ENCODE results near the gene TMEM14B.
"Not testable (repeated sequence)": the region's sequence is repeated elsewhere in the genome, so short reads cannot be mapped to it uniquely, and the experiment has no call there.

Gene TMEM14B

GRCh38 chr6:10747251-10747972, at the start of gene TMEM14B:
Gene TMEM14B, plus strand, starts transcription at chr6:10747805. Its CDS starts 1,441 bp downstream, at chr6:10749246.
- peak; percentile 99 to 100 (median 100) for DNase-seq (ENCODE audit: low read depth in 4 of 4, low spot score in 1 of 4)

GRCh38 chr6:10713962-10714361, 33.6 kb upstream of the TMEM14B start:
- DNase-seq (ENCODE audit: low read depth in 4 of 4, low spot score in 1 of 4): no peak

- DNase-seq (ENCODE audit: low read depth in 4 of 4, low spot score in 1 of 4): no peak
Observed at GRCh38 chr6:10719296-10719963, 28.2 kb upstream of the TMEM14B start.

- no peak for DNase-seq (ENCODE audit: low read depth in 4 of 4, low spot score in 1 of 4)
Observed at GRCh38 chr6:10719964-10720264, 27.7 kb upstream of the TMEM14B start.

- peak in 1 of 4 experiments; percentile 13 for DNase-seq (ENCODE audit: low read depth in 4 of 4, low spot score in 1 of 4)
Observed at GRCh38 chr6:10720265-10720959, 27.2 kb upstream of the TMEM14B start.

DNA sequence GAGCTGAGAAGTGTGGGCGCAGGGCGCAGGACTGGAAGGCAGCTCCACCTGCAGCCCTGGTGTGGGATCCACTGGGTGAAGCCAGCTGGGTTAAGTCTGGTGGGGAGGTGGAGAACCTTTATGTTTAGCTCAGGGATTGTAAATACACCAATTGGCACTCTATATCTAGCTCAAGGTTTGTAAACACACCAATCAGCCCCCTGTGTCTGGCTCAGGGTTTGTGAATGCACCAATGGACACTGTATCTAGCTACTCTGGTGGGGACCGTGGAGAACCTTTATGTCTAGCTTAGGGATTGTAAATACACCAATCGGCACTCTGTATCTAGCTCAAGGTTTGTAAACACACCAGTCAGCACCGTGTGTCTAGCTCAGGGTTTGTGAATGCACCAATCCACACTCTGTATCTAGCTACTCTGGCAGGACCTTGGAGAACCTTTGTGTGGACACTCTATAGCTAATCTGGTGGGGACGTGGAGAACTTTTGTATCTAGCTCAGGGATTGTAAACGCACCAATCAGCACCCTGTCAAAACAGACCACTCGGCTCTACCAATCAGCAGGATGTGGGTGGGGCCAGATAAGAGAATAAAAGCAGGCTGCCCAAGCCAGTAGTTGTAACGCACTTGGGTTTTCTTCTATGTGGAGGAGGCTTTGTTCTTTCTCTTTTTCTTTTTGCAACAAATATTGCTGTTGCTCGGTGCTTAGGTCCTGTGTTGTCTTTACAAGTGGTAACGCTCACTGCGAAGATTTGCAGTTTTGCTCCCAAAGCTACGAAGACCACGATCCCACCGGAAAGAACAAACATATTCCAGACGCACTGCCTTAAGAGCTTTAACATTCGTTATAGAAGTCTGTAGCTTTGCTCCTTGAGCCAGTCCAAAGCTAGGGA, 26.4 kb upstream of the TMEM14B start:
- DNase-seq (ENCODE audit: low read depth in 4 of 4, low spot score in 1 of 4): not testable (repeated sequence)

DNA sequence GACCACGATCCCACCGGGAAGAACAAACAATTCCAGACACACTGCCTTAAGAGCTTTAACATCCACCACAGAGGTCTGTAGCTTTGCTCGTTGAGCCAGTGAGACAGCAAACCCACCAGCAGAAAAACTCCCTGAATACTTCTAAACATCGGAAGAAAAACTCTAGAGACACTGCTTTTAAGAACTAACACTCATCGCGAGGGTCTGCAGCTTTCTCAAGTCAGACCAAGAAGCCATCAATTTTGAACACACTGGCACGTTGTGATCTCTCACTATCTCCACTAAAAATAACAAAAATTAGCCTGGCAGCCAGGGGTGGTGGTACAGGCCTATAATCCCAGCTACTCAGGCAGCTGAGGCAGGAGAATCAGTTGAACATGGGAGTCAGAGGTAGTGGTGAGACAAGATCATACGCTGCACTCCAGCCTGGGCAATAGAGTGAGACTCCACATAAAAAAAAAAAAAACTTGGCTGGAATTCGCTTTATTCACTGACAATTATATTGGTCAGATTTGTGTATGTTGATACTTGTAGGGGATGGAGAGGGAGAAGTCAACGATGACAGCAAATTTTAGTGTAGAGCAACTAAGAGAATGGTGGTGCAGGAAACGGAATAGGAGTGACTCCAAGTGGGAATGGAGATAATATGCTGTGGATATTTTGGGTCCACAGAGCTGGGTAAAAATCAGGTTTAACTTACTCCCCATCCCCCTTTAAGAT, 25.6 kb upstream of the TMEM14B start:
- DNase-seq (ENCODE audit: low read depth in 4 of 4, low spot score in 1 of 4): no peak

- DNase-seq (ENCODE audit: low read depth in 4 of 4, low spot score in 1 of 4): no peak
Observed at GRCh38 chr6:10722570-10722819, 25.1 kb upstream of the TMEM14B start.

- DNase-seq (ENCODE audit: low read depth in 4 of 4, low spot score in 1 of 4): peak; percentile 66 to 91 (median 76)
Observed at GRCh38 chr6:10722820-10723566, 24.6 kb upstream of the TMEM14B start, which contains the start of gene TMEM14C. Gene TMEM14C, plus strand, starts transcription at chr6:10723070. Its CDS starts 1,544 bp downstream, at chr6:10724614.

DNA sequence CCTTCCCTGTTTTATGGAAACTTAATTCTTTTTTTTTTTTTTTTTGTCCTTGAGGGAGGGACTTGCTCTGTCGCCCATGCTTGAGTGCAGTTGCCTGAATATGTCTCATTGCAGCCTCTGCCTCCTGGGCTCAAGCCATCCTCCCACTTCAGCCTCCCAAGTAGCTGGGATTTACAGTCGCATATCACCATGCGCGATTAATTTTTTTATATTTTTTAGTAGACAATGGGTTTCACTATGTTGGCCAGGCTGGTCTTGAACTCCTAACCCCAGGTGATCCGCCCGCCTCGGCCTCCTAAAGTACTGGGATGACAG, 24.1 kb upstream of the TMEM14B start:
- no peak for DNase-seq (ENCODE audit: low read depth in 4 of 4, low spot score in 1 of 4)

DNA sequence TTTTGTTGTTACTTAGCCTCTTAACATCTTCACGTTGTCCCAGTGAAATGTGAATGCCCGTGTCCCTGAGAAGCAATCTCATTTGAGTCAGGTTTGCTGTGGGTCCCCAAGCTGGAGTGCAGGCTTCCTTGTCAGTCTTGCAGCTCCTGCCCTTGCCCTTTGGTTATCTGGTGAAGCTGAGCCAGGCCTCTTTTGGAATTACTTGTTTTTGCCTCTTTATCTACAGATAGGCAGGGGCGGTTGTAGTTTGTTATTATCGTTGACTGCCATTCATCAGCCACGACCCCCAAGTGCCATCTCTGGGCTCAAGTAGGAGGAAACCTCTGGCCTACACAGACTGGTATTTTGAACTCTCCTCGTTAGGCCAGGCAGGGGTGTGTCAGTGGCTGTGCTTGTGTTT, 22.6 kb upstream of the TMEM14B start:
- DNase-seq (ENCODE audit: low read depth in 4 of 4, low spot score in 1 of 4): no peak

DNA sequence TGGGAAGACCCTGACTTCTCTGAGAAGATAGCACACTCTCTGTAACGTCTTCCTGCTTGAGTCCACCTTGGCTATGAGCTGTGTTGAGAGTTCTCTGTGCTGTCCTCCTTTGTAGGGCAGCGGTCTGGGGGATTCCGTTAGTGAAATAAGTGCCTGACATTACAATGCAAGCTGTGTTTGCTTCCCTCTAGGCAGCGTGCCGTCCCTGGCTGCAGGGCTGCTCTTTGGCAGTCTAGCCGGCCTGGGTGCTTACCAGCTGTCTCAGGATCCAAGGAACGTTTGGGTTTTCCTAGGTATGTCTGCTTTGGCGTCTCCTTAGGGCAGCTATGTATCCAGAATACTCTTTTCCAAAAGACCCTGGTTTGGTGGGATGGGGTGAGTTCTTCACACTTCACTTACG, 21.9 kb upstream of the TMEM14B start:
- DNase-seq (ENCODE audit: low read depth in 4 of 4, low spot score in 1 of 4): no peak

- no peak for DNase-seq (ENCODE audit: low read depth in 4 of 4, low spot score in 1 of 4)
Observed at GRCh38 chr6:10730254-10730653, 17.4 kb upstream of the TMEM14B start.

DNA sequence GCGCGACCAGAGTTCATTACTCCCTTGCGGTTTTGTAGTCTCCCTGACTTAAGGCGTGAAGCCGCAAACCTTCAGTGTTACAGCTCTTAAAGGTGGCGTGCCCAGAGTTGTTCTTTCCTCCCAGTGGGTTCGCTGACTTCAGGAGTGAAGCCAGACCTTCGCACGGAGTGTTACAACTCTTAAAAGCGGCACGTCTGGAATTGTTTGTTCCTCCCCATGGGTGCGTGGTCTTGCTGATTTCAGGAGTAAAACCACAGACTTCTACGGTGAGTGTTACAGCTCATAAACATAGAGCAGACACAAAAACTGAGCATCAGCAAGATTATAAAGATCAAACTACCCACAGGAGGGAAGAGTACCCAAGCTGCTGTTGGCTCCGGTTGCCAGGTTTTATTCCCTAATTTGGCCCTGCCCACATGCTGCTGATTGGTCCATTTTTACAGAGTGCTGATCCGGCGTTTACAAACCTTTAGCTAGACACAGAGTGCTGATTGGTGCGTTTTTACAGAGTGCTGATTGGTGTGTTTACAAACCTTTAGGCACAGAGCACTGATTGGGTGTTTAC, 14.4 kb upstream of the TMEM14B start:
- DNase-seq (ENCODE audit: low read depth in 4 of 4, low spot score in 1 of 4): no peak

GRCh38 chr6:10733863-10734262, 13.7 kb upstream of the TMEM14B start:
- DNase-seq (ENCODE audit: low read depth in 4 of 4, low spot score in 1 of 4): no peak

DNA sequence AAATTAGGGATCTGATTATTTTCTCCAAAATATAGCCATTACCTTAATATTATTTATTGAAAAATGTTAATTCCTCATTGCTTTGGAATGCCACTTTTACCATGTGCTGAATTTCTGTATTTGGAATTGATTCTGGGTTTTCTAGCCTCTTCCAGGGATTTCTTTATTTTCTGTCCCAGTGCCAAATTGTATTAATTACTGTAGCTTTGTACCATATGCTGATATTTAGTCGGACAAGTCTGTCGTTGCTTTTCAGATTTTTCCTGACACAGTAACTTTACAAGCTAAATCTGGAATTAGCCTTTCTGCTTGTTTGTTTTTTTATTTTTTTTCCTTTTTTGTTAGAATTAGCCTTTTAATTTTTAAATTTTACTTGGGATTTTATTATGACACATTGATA, 10.9 kb upstream of the TMEM14B start:
- DNase-seq (ENCODE audit: low read depth in 4 of 4, low spot score in 1 of 4): no peak

- no peak for DNase-seq (ENCODE audit: low read depth in 4 of 4, low spot score in 1 of 4)
Observed at GRCh38 chr6:10740061-10740460, 7.5 kb upstream of the TMEM14B start.

DNA sequence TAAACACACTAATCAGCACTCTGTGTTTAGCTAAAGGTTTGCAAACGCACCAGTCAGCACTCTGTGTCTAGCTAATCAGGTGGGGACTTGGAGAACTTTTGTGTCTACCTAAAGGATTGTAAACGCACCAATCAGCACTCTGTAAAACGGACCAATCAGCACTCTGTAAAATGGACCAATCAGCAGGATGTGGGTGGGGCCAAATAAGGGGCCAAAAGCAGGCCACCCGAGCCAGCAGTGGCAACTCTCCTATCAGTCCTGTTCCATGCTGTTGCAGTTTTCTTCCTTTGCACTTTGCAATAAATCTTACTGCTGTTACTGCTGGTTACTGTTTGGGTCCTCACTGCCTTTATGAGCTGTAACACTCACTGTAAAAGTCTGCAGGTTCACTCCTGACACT, 6.0 kb upstream of the TMEM14B start:
- DNase-seq (ENCODE audit: low read depth in 4 of 4, low spot score in 1 of 4): not testable (repeated sequence)

GRCh38 chr6:10742251-10742650, 5.4 kb upstream of the TMEM14B start:
- no peak for DNase-seq (ENCODE audit: low read depth in 4 of 4, low spot score in 1 of 4)

DNA sequence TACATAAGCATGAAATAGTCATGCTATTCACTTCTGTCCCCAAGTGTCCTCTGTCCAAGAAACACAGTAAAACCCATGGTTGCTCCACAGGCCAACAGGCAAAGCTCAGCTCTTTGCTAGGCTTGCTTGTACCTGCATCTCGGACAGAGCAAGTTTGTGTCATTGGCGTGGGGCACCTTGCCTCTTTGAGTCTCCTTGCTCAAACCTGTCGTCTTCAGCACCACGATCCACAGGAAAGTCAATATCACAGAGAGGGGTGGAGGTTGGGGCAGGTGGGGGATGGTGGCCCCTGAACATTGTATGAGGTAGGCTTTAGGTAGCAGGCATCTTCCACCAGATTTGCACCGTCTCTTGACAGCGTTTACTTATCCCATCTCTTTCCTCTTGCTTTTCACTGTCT, 4.1 kb upstream of the TMEM14B start:
- no peak for DNase-seq (ENCODE audit: low read depth in 4 of 4, low spot score in 1 of 4)
